OCI-LY1 (cell line): ENCODE data around the gene SNPH.

ENCODE experiments used
- H2AFZ ChIP-seq: fragments of 200-600 bp; sonication (generic), shearing (Covaris generic); 2 replicates; pipeline ENCODE4 v1.6.0; 2014; ENCODE audit warnings: antibody characterized with exemption, mild to moderate bottlenecking, low read length
- H3F3A ChIP-seq: fragments of 200-600 bp; sonication (generic), shearing (Covaris generic); 2 replicates; pipeline ENCODE4 v1.6.0; 2014; ENCODE audit warnings: mild to moderate bottlenecking, antibody characterized with exemption, low read length, moderate library complexity; ENCODE audit not compliant: insufficient read depth
- H3K27ac ChIP-seq: fragments of 200-600 bp; sonication (generic); 2 replicates; pipeline ENCODE4 v1.5.1; 2014; ENCODE audit warnings: low read length, mixed run types, mild to moderate bottlenecking, low read depth; ENCODE audit not compliant: poor library complexity, severe bottlenecking
- H3K27me3 ChIP-seq: fragments of 200-600 bp; sonication (generic); 2 replicates; pipeline ENCODE4 v1.6.0; 2014; ENCODE audit warnings: antibody characterized with exemption, mild to moderate bottlenecking, low read length, moderate library complexity; ENCODE audit not compliant: insufficient read depth
- H3K36me3 ChIP-seq: fragments of 200-600 bp; sonication (generic); 2 replicates; pipeline ENCODE4 v1.6.1; 2014; ENCODE audit warnings: mild to moderate bottlenecking, antibody characterized with exemption, low read length, moderate library complexity, mixed read lengths; ENCODE audit not compliant: insufficient read depth
- H3K4me1 ChIP-seq: fragments of 200-600 bp; sonication (generic); 2 replicates; pipeline ENCODE4 v1.5.1; 2014; ENCODE audit warnings: mild to moderate bottlenecking, low read length, moderate library complexity; ENCODE audit not compliant: insufficient read depth, severe bottlenecking
- H3K4me2 ChIP-seq: fragments of 200-600 bp; sonication (generic), shearing (Covaris generic); 2 replicates; pipeline ENCODE4 v1.6.1; 2014; ENCODE audit warnings: low read length
- H3K4me3 ChIP-seq: fragments of 200-600 bp; sonication (generic); 2 replicates; pipeline ENCODE4 v1.5.1; 2014; ENCODE audit warnings: low read length, low read depth, mild to moderate bottlenecking, mixed read lengths; ENCODE audit not compliant: poor library complexity, severe bottlenecking
- H3K79me2 ChIP-seq: fragments of 200-600 bp; shearing (Covaris generic); 2 replicates; pipeline ENCODE4 v1.6.1; 2016; ENCODE audit warnings: mixed run types, low read length, mixed read lengths; ENCODE audit not compliant: insufficient read depth
- H3K9ac ChIP-seq: fragments of 200-600 bp; sonication (generic), shearing (Covaris generic); 2 replicates; pipeline ENCODE4 v1.6.1; 2014; ENCODE audit warnings: mild to moderate bottlenecking, low read length, mixed read lengths
- H3K9me2 ChIP-seq: fragments of 200-600 bp; sonication (generic), shearing (Covaris generic); 2 replicates; pipeline ENCODE4 v1.6.1; 2014; ENCODE audit warnings: low read depth, mild to moderate bottlenecking, low read length, mixed read lengths
- H3K9me3 ChIP-seq: fragments of 200-600 bp; shearing (Covaris generic); 2 replicates; pipeline ENCODE4 v1.6.1; 2014; ENCODE audit warnings: low read length, mixed read lengths
- H4K20me1 ChIP-seq: fragments of 200-600 bp; sonication (generic), shearing (Covaris generic); 2 replicates; pipeline ENCODE4 v1.6.0; 2016; ENCODE audit warnings: mild to moderate bottlenecking, low read length; ENCODE audit not compliant: insufficient read depth
- EZH2 ChIP-seq: fragments of 200-600 bp; sonication (generic), shearing (Covaris generic); IDR thresholded peaks from 2 replicates; pipeline ENCODE4 v1.8.0; 2017; ENCODE audit warnings: borderline replicate concordance, mixed run types, mild to moderate bottlenecking, antibody characterized with exemption, low read length, moderate library complexity, mixed read lengths
- TF ChIP-seq, protein P1 (sequence below): fragments of 200-600 bp; sonication (generic), shearing (Covaris generic); IDR thresholded peaks from 2 replicates; pipeline ENCODE4 v1.5.1; 2017; ENCODE audit warnings: mild to moderate bottlenecking, antibody characterized with exemption, low read length, moderate library complexity, mixed read lengths

SNPH gene

DNA sequence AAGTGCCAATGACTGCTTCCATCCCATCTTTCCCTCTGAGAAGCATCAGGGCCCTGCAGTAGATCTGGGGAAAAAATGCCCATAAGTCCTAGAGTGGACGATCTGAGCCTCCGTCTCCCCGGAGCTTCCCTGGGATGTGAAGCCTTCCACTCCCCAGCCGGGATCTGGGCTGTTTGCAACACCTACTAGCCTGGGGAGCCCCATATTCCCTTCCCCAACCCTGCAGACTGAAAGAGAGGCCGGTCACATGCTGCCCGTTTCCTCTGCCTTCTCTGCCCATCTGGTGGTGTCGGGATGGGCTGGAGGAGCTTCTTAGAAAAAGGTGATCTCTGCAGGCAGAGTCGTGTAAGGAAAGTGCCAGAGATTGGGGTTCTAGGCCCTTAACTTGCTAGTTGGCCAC, 1.1 kb downstream of the SNPH start:
- H3K4me3 ChIP-seq = no peak overlapping the region

DNA sequence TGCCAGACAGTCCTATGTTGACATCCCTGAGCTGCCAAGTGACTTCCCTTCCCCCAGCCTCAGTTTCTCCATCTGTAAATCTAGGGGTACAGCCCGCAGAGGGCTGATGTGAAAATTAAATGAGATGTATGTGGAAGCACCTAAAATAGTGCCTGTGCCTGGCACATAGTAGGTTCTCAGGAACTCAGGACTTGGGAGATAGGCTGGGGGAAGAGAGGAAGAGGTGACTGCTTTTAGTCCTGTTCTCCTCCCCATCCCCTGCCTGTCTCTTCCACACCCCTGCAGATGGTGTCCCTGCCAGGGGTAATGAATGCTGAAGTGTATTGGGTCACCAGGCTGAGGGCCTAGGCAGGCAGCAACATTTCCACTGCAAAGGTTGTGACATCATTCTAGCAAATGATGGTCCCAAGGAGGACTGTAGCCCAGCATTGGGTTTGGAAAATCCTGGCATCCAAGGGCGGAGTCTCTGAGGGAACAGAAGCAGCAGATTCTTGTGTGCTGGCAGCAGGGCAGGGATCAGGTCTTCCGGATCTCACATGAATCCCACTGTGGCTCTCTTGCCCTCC, 1.8 kb downstream of the SNPH start:
- 0 out of 2 replicates have a peak, but pooled peaks cover 6% of the 10 kb centered on the region for H3K27me3 ChIP-seq
- no peaks in the 10 kb centered on the region for H3F3A ChIP-seq
- H3K27ac ChIP-seq = no peak overlapping the region
- H3K9me3 ChIP-seq = no peaks in the 10 kb centered on the region
- H3K36me3 ChIP-seq = no peaks in the 10 kb centered on the region
- no peak overlapping the region for H3K4me2 ChIP-seq
- H3K9me2 ChIP-seq = no peaks in the 10 kb centered on the region
- no peaks in the 10 kb centered on the region for H3K4me1 ChIP-seq
- no peak overlapping the region for H2AFZ ChIP-seq
- no peak overlapping the region for H3K9ac ChIP-seq
- H3K79me2 ChIP-seq = no peaks in the 10 kb centered on the region
- no peak overlapping the region for H3K4me3 ChIP-seq
- TF ChIP-seq, protein P1, sequence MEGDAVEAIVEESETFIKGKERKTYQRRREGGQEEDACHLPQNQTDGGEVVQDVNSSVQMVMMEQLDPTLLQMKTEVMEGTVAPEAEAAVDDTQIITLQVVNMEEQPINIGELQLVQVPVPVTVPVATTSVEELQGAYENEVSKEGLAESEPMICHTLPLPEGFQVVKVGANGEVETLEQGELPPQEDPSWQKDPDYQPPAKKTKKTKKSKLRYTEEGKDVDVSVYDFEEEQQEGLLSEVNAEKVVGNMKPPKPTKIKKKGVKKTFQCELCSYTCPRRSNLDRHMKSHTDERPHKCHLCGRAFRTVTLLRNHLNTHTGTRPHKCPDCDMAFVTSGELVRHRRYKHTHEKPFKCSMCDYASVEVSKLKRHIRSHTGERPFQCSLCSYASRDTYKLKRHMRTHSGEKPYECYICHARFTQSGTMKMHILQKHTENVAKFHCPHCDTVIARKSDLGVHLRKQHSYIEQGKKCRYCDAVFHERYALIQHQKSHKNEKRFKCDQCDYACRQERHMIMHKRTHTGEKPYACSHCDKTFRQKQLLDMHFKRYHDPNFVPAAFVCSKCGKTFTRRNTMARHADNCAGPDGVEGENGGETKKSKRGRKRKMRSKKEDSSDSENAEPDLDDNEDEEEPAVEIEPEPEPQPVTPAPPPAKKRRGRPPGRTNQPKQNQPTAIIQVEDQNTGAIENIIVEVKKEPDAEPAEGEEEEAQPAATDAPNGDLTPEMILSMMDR = no peak
- no peak for TF ChIP-seq EZH2
- H4K20me1 ChIP-seq = no peaks in the 10 kb centered on the region

More for the DNA sequence above, 1.1 kb downstream of the SNPH start:
- no peaks in the 10 kb centered on the region for H3K9me2 ChIP-seq
- H3F3A ChIP-seq = no peaks in the 10 kb centered on the region
- H3K9ac ChIP-seq = no peak overlapping the region
- no peaks in the 10 kb centered on the region for H3K36me3 ChIP-seq
- TF ChIP-seq EZH2 = no peak
- TF ChIP-seq, protein P1 = no peak
- no peaks in the 10 kb centered on the region for H3K4me1 ChIP-seq
- H3K27me3 ChIP-seq = 0 out of 2 replicates have a peak, but pooled peaks cover 6% of the 10 kb centered on the region
- no peak overlapping the region for H3K4me2 ChIP-seq
- H3K27ac ChIP-seq = no peak overlapping the region
- H2AFZ ChIP-seq = no peak overlapping the region
- no peaks in the 10 kb centered on the region for H4K20me1 ChIP-seq
- no peaks in the 10 kb centered on the region for H3K79me2 ChIP-seq
- no peaks in the 10 kb centered on the region for H3K9me3 ChIP-seq

DNA sequence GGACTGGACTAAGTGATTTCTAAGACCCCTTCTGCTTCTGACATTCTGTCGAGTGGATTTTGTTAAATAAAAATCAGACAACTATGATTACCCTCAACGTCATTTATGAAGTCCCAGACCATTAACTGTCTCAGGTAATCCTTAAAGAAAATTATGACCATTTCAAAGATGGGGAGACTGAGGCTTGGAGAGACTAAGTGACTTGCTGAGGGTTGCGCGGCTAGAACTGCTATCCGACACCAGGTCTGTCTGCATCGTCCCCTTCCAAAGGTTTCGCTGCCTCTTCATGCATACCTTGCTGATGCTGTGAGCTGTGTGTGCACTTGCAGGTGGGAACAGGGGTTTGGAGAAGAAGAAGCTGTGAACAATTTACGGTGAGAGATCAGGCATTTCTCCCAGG, 3.1 kb downstream of the SNPH start:
- Histone ChIP-seq H3K4me1 (no peaks in the 10 kb centered on the region), H2AFZ (no peak overlapping the region), H3F3A (no peaks in the 10 kb centered on the region), H3K27me3 (0 out of 2 replicates have a peak, but pooled peaks cover 6% of the 10 kb centered on the region), H3K9me2 (no peaks in the 10 kb centered on the region), H3K27ac (no peak overlapping the region), H3K9me3 (no peaks in the 10 kb centered on the region), H4K20me1 (no peaks in the 10 kb centered on the region), H3K4me2 (no peak overlapping the region), H3K9ac (no peak overlapping the region), H3K4me3 (no peak overlapping the region), H3K36me3 (no peaks in the 10 kb centered on the region), H3K79me2 (no peaks in the 10 kb centered on the region)
- TF ChIP-seq EZH2 = no peak
- TF ChIP-seq, protein P1 = no peak
